K562 (cell line): Measurements from ENCODE around the gene TMEM121. TPM values are rescaled to one million over a fixed set of nuclear protein-coding genes. Genes with fewer than 3 reads are reported as not detected.

Experiments
- CHCHD3 ChIP-seq: fragments of 250-450 bp; sonication (Bioruptor Pico); IDR thresholded peaks from 2 replicates; pipeline ENCODE4 v2.1.2; 2022; ENCODE audit warnings: mild to moderate bottlenecking
- FOXA3 ChIP-seq, 2 experiments: fragments of 450-650 bp in 1 of 2; sonication (generic) in 1 of 2; formaldehyde crosslinking; IDR thresholded peaks in 1 of 2; conservative IDR thresholded peaks in 1 of 2; 2 replicates each; pipeline versions ENCODE4 v1.4.0 to v1.8.0; 2020 to 2022; ENCODE audit warnings: mild to moderate bottlenecking in 2 of 2, missing genetic modification reagents in 1 of 2
- FOXJ3 ChIP-seq: sonication (generic); formaldehyde crosslinking; IDR thresholded peaks from 2 replicates; pipeline ENCODE4 v1.4.0; 2020; ENCODE audit warnings: mild to moderate bottlenecking, missing genetic modification reagents
- MXI1 ChIP-seq: IDR thresholded peaks from 2 replicates; pipeline ENCODE4 v1.6.1; 2011; ENCODE audit warnings: low read depth, mild to moderate bottlenecking, improper control_type of control experiment, low read length
- NFXL1 ChIP-seq: fragments of 450-650 bp; formaldehyde crosslinking; IDR thresholded peaks from 2 replicates; pipeline ENCODE4 v1.4.0; 2021; ENCODE audit warnings: mild to moderate bottlenecking
- POLR2A ChIP-seq: fragments of 450-650 bp; conservative IDR thresholded peaks from 2 replicates; pipeline ENCODE4 v1.6.1; 2016
- SAFB ChIP-seq: fragments of 200-400 bp; formaldehyde crosslinking; IDR thresholded peaks from 2 replicates; pipeline ENCODE4 v1.6.1; 2017; ENCODE audit warnings: low read depth, low read length, borderline replicate concordance
- SAFB2 ChIP-seq: fragments of 200-400 bp; formaldehyde crosslinking; IDR thresholded peaks from 2 replicates; pipeline ENCODE4 v1.6.1; 2018; ENCODE audit warnings: borderline replicate concordance, low read length, low read depth, moderate library complexity; ENCODE audit not compliant: severe bottlenecking
- SRF ChIP-seq, 2 experiments: fragments of 250-450, 450-650 bp in 1 of 2; sonication (Bioruptor Pico) in 1 of 2; sonication (generic) in 1 of 2; formaldehyde crosslinking; IDR thresholded peaks; 2 replicates each; pipeline versions ENCODE4 v1.5.0 to v1.5.1; 2020 to 2022; ENCODE audit warnings: mild to moderate bottlenecking in 1 of 2, missing genetic modification reagents in 1 of 2
- ZNF76 ChIP-seq: fragments of 250-450 bp; sonication (Bioruptor Pico); IDR thresholded peaks from 2 replicates; pipeline ENCODE4 v1.4.0; 2020; ENCODE audit warnings: mild to moderate bottlenecking, moderate library complexity, borderline replicate concordance
- polyA plus RNA-seq, 8 experiments: library from polyadenylated mRNA; depleted of rRNA in 4 of 8; stranded (reverse) in 5 of 8; unstranded in 3 of 8; fragments of >200 nt; fragmentation: Nextera tagmentation in 2 of 8; fragmentation: Illumina TruSeq in 1 of 8; extraction: Ambion mirVana in 2 of 8; extraction: Trizol in 1 of 8; gene quantifications; 2 replicates each; pipeline versions ENCODE4 v1.2.1 to v1.2.3, GENCODE V29; 2011 to 2014; ENCODE audit warnings: inconsistent platforms in 1 of 8, missing spikeins in 1 of 8
- total RNA-seq, 7 experiments: library from RNA; depleted of rRNA in 6 of 7; stranded (reverse); fragments of >200 nt in 6 of 7; fragmentation: Illumina TruSeq in 2 of 7; extraction: Trizol in 2 of 7; gene quantifications; 2 replicates each; pipeline versions ENCODE4 v1.2.1 to v1.2.3, GENCODE V29; 2011 to 2021; ENCODE audit warnings: low replicate concordance in 1 of 7
- TF ChIP-seq, protein P1 (sequence below): fragments of 450-650 bp; IDR thresholded peaks from 2 replicates; pipeline ENCODE4 v1.6.1; 2017; ENCODE audit warnings: antibody characterized with exemption, mild to moderate bottlenecking
- TF ChIP-seq, protein P2 (sequence below), 2 experiments: fragments of 450-650 bp; IDR thresholded peaks; 2 replicates each; pipeline ENCODE4 v1.6.1; 2016; ENCODE audit warnings: mild to moderate bottlenecking in 2 of 2, borderline replicate concordance in 1 of 2, low read depth in 1 of 2, moderate library complexity in 1 of 2
- TF ChIP-seq, protein P3 (sequence below), 2 experiments: fragments of 250-450 bp in 1 of 2; fragments of 450-650 bp in 1 of 2; sonication (Bioruptor Pico) in 1 of 2; IDR thresholded peaks; 2 replicates each; pipeline versions ENCODE4 v1.6.1 to v1.8.0; 2016 to 2021; ENCODE audit warnings: mild to moderate bottlenecking in 2 of 2, moderate library complexity in 2 of 2, missing compliant biosample characterization in 1 of 2, missing genetic modification characterization in 1 of 2

Gene TMEM121
- total and polyA plus RNA-seq, 9 of the 15 experiments (the other 6 are each of a cell fraction or from before 2014, with no cell fraction given) = 0.31 to 0.36 TPM; not detected in 7

DNA sequence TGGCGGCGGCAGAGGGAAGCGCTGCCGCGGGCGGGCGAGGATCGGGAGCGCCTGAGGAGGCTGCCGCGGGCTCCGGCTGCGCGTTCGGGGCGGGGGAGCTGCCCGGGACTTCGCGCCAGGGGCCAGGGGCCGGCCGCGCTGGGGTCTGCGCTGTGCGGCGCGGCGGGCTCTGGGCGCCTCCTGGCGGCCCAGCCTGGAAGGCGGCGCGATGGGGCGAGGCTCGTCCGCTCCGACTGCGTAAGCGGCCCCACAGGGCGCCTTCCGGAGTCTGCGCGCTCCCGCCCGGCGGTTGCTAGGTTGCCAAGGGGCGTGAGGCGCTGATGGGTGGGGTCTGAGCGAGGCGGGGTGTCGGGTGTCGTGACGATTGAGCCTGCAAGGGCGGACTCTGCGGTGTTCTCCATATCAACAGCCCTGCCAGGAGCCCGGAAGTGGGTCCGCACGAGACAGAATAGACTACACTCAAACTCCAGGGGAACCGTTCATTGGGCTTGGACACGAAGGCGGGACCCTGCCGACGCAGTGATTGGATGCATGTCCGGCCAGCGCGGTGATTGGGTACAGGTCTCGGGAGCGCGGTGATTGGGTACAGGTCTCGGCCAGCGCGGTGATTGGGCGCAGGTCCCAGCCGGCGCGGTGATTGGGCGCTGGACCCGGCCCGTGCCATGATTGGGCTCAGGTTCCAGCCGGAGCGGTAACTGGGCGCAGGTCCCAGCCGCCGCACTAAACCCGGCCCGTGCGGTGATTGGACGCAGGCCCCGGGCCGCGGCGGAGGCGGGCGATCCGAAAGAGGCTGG lies 35.6 kb upstream of the TMEM121 start, which contains the start of gene TEDC1 (continued):
- peak in 1 of 2 experiments; percentile 54; a peak in 1 of 4 replicates for TF ChIP-seq SRF (CRISPR knock-in tag; IDR thresholded peaks at IDR 0.05)
- TF ChIP-seq POLR2A = no peak
- no peak for TF ChIP-seq ZNF76 (CRISPR knock-in tag)
- TF ChIP-seq FOXA3 (CRISPR knock-in tag; conservative IDR thresholded peaks at IDR 0.05 in 1 of 2, IDR thresholded peaks at IDR 0.05 in 1 of 2) = no peak; a peak in 1 of 4 replicates
- TF ChIP-seq, protein P1, sequence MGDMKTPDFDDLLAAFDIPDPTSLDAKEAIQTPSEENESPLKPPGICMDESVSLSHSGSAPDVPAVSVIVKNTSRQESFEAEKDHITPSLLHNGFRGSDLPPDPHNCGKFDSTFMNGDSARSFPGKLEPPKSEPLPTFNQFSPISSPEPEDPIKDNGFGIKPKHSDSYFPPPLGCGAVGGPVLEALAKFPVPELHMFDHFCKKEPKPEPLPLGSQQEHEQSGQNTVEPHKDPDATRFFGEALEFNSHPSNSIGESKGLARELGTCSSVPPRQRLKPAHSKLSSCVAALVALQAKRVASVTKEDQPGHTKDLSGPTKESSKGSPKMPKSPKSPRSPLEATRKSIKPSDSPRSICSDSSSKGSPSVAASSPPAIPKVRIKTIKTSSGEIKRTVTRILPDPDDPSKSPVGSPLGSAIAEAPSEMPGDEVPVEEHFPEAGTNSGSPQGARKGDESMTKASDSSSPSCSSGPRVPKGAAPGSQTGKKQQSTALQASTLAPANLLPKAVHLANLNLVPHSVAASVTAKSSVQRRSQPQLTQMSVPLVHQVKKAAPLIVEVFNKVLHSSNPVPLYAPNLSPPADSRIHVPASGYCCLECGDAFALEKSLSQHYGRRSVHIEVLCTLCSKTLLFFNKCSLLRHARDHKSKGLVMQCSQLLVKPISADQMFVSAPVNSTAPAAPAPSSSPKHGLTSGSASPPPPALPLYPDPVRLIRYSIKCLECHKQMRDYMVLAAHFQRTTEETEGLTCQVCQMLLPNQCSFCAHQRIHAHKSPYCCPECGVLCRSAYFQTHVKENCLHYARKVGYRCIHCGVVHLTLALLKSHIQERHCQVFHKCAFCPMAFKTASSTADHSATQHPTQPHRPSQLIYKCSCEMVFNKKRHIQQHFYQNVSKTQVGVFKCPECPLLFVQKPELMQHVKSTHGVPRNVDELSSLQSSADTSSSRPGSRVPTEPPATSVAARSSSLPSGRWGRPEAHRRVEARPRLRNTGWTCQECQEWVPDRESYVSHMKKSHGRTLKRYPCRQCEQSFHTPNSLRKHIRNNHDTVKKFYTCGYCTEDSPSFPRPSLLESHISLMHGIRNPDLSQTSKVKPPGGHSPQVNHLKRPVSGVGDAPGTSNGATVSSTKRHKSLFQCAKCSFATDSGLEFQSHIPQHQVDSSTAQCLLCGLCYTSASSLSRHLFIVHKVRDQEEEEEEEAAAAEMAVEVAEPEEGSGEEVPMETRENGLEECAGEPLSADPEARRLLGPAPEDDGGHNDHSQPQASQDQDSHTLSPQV = no peak
- TF ChIP-seq, protein P2, sequence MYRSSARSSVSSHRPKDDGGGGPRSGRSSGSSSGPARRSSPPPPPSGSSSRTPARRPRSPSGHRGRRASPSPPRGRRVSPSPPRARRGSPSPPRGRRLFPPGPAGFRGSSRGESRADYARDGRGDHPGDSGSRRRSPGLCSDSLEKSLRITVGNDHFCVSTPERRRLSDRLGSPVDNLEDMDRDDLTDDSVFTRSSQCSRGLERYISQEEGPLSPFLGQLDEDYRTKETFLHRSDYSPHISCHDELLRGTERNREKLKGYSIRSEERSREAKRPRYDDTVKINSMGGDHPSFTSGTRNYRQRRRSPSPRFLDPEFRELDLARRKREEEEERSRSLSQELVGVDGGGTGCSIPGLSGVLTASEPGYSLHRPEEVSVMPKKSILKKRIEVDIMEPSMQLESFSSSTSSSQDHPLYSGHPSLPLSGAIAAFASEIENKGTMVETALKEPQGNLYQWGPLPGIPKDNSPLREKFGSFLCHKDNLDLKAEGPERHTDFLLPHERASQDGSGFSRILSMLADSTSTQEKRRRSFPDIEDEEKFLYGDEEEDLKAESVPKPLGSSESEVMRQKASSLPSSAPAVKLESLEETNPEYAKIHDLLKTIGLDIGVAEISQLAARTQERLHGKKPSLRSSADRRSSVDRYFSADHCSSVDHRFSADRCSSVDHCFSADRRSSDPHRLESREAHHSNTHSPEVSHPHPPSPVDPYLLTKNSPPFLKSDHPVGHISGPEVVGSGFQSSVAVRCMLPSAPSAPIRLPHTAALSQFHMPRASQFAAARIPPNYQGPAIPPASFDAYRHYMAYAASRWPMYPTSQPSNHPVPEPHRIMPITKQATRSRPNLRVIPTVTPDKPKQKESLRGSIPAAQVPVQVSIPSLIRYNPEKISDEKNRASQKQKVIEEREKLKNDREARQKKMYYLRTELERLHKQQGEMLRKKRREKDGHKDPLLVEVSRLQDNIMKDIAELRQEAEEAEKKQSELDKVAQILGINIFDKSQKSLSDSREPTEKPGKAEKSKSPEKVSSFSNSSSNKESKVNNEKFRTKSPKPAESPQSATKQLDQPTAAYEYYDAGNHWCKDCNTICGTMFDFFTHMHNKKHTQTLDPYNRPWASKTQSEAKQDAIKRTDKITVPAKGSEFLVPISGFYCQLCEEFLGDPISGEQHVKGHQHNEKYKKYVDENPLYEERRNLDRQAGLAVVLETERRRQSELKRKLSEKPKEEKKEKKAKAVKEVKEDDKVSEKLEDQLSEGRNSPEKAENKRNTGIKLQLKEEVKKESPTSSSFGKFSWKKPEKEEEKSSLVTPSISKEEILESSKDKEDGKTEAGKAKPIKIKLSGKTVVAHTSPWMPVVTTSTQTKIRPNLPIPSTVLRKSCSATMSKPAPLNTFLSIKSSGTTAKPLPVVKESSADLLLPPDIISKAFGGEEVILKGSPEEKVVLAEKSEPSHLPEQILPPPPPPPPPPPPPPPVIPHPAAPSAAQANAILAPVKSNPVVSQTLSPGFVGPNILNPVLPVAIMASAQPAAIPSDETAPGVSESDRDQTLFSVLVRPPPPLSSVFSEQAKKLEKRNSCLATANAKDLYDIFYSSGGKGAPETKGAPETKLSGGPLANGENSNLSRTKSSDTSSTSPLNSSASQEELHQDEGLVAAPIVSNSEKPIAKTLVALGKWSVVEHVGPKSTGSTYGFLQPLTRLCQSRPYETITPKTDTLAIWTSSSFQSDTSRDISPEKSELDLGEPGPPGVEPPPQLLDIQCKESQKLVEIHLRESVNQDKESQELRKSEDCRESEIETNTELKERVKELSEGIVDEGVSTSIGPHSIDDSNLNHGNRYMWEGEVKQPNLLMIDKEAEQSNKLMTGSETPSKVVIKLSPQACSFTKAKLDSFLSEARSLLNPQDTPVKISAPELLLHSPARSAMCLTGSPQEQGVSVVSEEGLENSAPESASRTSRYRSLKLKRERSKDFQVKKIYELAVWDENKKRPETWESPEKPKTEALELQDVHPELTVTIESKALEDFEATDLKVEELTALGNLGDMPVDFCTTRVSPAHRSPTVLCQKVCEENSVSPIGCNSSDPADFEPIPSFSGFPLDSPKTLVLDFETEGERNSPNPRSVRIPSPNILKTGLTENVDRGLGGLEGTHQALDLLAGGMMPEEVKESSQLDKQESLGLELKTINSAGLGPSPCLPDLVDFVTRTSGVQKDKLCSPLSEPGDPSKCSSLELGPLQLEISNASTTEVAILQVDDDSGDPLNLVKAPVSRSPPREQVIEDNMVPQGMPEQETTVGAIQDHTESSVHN (IDR thresholded peaks at IDR 0.05; ENCODE audit: borderline replicate concordance in 1 of 2, low read depth in 1 of 2) = no peak
- TF ChIP-seq NFXL1 = no peak
- no peak for TF ChIP-seq FOXJ3 (CRISPR knock-in tag)
- TF ChIP-seq SAFB2 = no peak
- TF ChIP-seq CHCHD3 (CRISPR knock-in tag) = no peak
- no peak for TF ChIP-seq SAFB
- TF ChIP-seq, protein P3, sequence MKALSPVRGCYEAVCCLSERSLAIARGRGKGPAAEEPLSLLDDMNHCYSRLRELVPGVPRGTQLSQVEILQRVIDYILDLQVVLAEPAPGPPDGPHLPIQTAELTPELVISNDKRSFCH (CRISPR knock-in tag; IDR thresholded peaks at IDR 0.05) = no peak
- TF ChIP-seq, protein P3 (tag; IDR thresholded peaks at IDR 0.05) = no peak
- TF ChIP-seq MXI1 = 0 out of 2 replicates have a peak, but pooled peaks have one; percentile 31
